Stimulated activated CD8-positive, alpha-beta memory T cell treated with anti-CD3 and anti-CD28 coated beads, Interleukin-12 subunit alpha, Interleukin-12 subunit beta, amount 100 ng/mL, for 4 hours (primary cell): ENCODE data around the gene ENSA.
"Not testable (repeated sequence)": the region's sequence is repeated elsewhere in the genome, so short reads cannot be mapped to it uniquely, and the experiment has no call there.

Experiments used
- DNase-seq: peaks from one replicate; pipeline ENCODE4 v3.0.0-alpha.2; 2020; ENCODE audit warnings: low read depth

The ENSA gene

GRCh38 chr1:150580966-150581365 lies 48.4 kb downstream of the ENSA start:
- DNase-seq: not testable (repeated sequence)

- no peak for DNase-seq
These were observed 49.3 kb downstream of the ENSA start for GRCh38 chr1:150579945-150580642.

- DNase-seq: peak; percentile 74
These were observed 50.1 kb downstream of the ENSA start, which contains the start of gene MCL1 for GRCh38 chr1:150579110-150579944. Gene MCL1, minus strand, starts transcription at chr1:150579610. Its CDS starts 80 bp downstream, at chr1:150579530.

GRCh38 chr1:150578272-150579109 lies 50.9 kb downstream of the ENSA start:
- peak; percentile 31 for DNase-seq

- DNase-seq: no peak
These were observed 51.7 kb downstream of the ENSA start for GRCh38 chr1:150577557-150578271.

- DNase-seq: no peak
These were observed 52.4 kb downstream of the ENSA start for GRCh38 chr1:150576794-150577556.

- no peak for DNase-seq
These were observed 53.1 kb downstream of the ENSA start for GRCh38 chr1:150576367-150576711.

GRCh38 chr1:150575518-150576366 lies 53.7 kb downstream of the ENSA start:
- no peak for DNase-seq

- no peak for DNase-seq
These were observed 54.3 kb downstream of the ENSA start for GRCh38 chr1:150575072-150575489.

- no peak for DNase-seq
These were observed 54.9 kb downstream of the ENSA start for GRCh38 chr1:150574260-150575071.

- not testable (repeated sequence) for DNase-seq
These were observed 55.8 kb downstream of the ENSA start for GRCh38 chr1:150573648-150574071.

GRCh38 chr1:150572918-150573647 lies 56.3 kb downstream of the ENSA start:
- no peak for DNase-seq
